ENCODE results near the gene CD247.

The CD247 gene

GRCh38 chr1:167542109-167543032 lies 24.0 kb upstream of the CD247 start:
- DNase-seq: peak; percentile 85

GRCh38 chr1:167541610-167542009 lies 23.3 kb upstream of the CD247 start:
- peak; percentile 50 for DNase-seq

GRCh38 chr1:167541003-167541402 lies 22.7 kb upstream of the CD247 start:
- no peak for DNase-seq

GRCh38 chr1:167538657-167539056 lies 20.3 kb upstream of the CD247 start:
- DNase-seq: no peak

- DNase-seq: peak; percentile 69
Measured at GRCh38 chr1:167533851-167534300, 15.5 kb upstream of the CD247 start.

- DNase-seq: no peak
Measured at GRCh38 chr1:167532964-167533824, 14.9 kb upstream of the CD247 start.

GRCh38 chr1:167532375-167532774 lies 14.0 kb upstream of the CD247 start:
- DNase-seq: no peak

- DNase-seq: no peak
Measured at GRCh38 chr1:167529829-167530474, 11.6 kb upstream of the CD247 start.

GRCh38 chr1:167528057-167528728 lies 9.9 kb upstream of the CD247 start:
- no peak for DNase-seq

GRCh38 chr1:167526667-167527383 lies 8.5 kb upstream of the CD247 start:
- DNase-seq: no peak

- DNase-seq: no peak
Measured at GRCh38 chr1:167524651-167525050, 6.3 kb upstream of the CD247 start.

- DNase-seq: no peak
Measured at GRCh38 chr1:167522246-167522645, 3.9 kb upstream of the CD247 start.

GRCh38 chr1:167520711-167521206 lies 2.4 kb upstream of the CD247 start:
- peak; percentile 32 for DNase-seq

GRCh38 chr1:167517535-167518330 lies 596 bp downstream of the CD247 start:
- peak; percentile 92 for DNase-seq

- peak; percentile 37 for DNase-seq
Measured at GRCh38 chr1:167516404-167517388, 1.6 kb downstream of the CD247 start.

- DNase-seq: peak; percentile 44
Measured at GRCh38 chr1:167515893-167516321, 2.4 kb downstream of the CD247 start.

GRCh38 chr1:167515461-167515860 lies 2.9 kb downstream of the CD247 start:
- DNase-seq: peak; percentile 48

- DNase-seq: peak; percentile 25
Measured at GRCh38 chr1:167514288-167514687, 4.0 kb downstream of the CD247 start.

GRCh38 chr1:167512046-167512654 lies 6.2 kb downstream of the CD247 start:
- peak; percentile 58 for DNase-seq

Data from activated CD4-positive, alpha-beta T cell treated with anti-CD3 and anti-CD28 coated beads, Interleukin-10, Interleukin-2, amounts not matched to agents 100 ng/mL and 50 ng/mL, durations not matched to agents 16 hours and 8 hours (primary cell).